Endothelial cell of umbilical vein (primary cell): ENCODE data around the gene ZNF831. TPM values are rescaled to one million over a fixed set of nuclear protein-coding genes. Genes with fewer than 3 reads are reported as not detected.

Experiments
- BruUV-seq: library from RNA; stranded (reverse); fragments of 400-500 nt; replicated peaks from 2 replicates; lab custom pipeline; 2021; lab: Mats Ljungman, UMichigan
- CTCF ChIA-PET: fragments of 300-600, 350-600 bp; sonication (Branson Sonifier 250); formaldehyde crosslinking; loops from one replicate; lab custom pipeline; 2021; ENCODE audit warnings: antibody characterized with exemption, inconsistent platforms; lab: Charles Lee
- POLR2A ChIA-PET: fragments of 300-600, 350-600 bp; sonication (Branson Sonifier 250); formaldehyde crosslinking; loops from one replicate; lab custom pipeline; 2021; ENCODE audit warnings: antibody characterized with exemption, inconsistent platforms; lab: Charles Lee
- DNase-seq: peaks from one replicate; pipeline ENCODE4 v3.0.0-alpha.2; 2011; ENCODE audit warnings: low read depth, low spot score
- FAIRE-seq: peaks from 2 replicates; lab custom pipeline; 2011; peaks lifted over from hg19 to GRCh38; lab: Jason Lieb, UNC
- H2AFZ ChIP-seq: 2 replicates; pipeline ENCODE4 v1.6.0; 2012; ENCODE audit warnings: low read depth, low read length, control low read depth, inconsistent platforms
- H3K27ac ChIP-seq: 2 replicates; pipeline ENCODE4 v1.5.1; 2011; ENCODE audit warnings: low read depth, mild to moderate bottlenecking, control low read depth, low read length, moderate library complexity; ENCODE audit not compliant: insufficient read depth
- H3K27me3 ChIP-seq, 2 experiments: 2 replicates each; pipeline versions ENCODE4 v1.6.0 to v1.6.1; 2011; ENCODE audit warnings: low read length in 2 of 2, mixed read lengths in 1 of 2; ENCODE audit not compliant: control insufficient read depth in 2 of 2, insufficient read depth in 2 of 2
- H3K36me3 ChIP-seq, 2 experiments: 2 replicates in 1 of 2; 3 replicates in 1 of 2; pipeline ENCODE4 v1.5.1; 2011; ENCODE audit warnings: low read length in 2 of 2, mild to moderate bottlenecking in 1 of 2, moderate library complexity in 1 of 2; ENCODE audit not compliant: control insufficient read depth in 2 of 2, insufficient read depth in 2 of 2; ENCODE audit errors: extremely low read depth in 1 of 2
- H3K4me1 ChIP-seq: 3 replicates; pipeline ENCODE4 v1.5.1; 2011; ENCODE audit warnings: mild to moderate bottlenecking, low read length; ENCODE audit not compliant: control insufficient read depth, insufficient read depth; ENCODE audit errors: extremely low read depth
- H3K4me2 ChIP-seq: 2 replicates; pipeline ENCODE4 v1.6.1; 2011; ENCODE audit warnings: low read length, control low read depth, mixed read lengths; ENCODE audit not compliant: insufficient read depth
- H3K4me3 ChIP-seq, 3 experiments: fragments of 200-600 bp in 1 of 3; sonication (generic), shearing (Covaris generic) in 1 of 3; replicated peaks in 1 of 3; 2 replicates each; pipeline ENCODE4 v1.5.1; 2011 to 2016; ENCODE audit warnings: control low read depth in 3 of 3, low read length in 3 of 3, mild to moderate bottlenecking in 2 of 3, inconsistent platforms in 1 of 3, low read depth in 1 of 3, moderate library complexity in 1 of 3; ENCODE audit not compliant: insufficient read depth in 1 of 3
- H3K79me2 ChIP-seq: 2 replicates; pipeline ENCODE4 v1.6.0; 2012; ENCODE audit warnings: low read length, inconsistent platforms; ENCODE audit not compliant: control insufficient read depth, insufficient read depth
- H3K9ac ChIP-seq: replicated peaks from 2 replicates; pipeline ENCODE3; 2011; ENCODE audit warnings: low read length, control low read depth; ENCODE audit not compliant: insufficient read depth; ENCODE audit errors: extremely low read depth
- H3K9me1 ChIP-seq: replicated peaks from 3 replicates; pipeline ENCODE4 v1.6.0; 2011; ENCODE audit warnings: mild to moderate bottlenecking, low read length; ENCODE audit not compliant: control insufficient read depth, insufficient read depth; ENCODE audit errors: extremely low read depth
- H3K9me3 ChIP-seq: replicated peaks from 2 replicates; pipeline ENCODE4 v1.5.1; 2012; ENCODE audit warnings: low read length, inconsistent platforms; ENCODE audit not compliant: control insufficient read depth, insufficient read depth
- H4K20me1 ChIP-seq: replicated peaks from 2 replicates; pipeline ENCODE3; 2011; ENCODE audit warnings: mild to moderate bottlenecking, low read length; ENCODE audit not compliant: control insufficient read depth, insufficient read depth; ENCODE audit errors: extremely low read depth
- CTCF ChIP-seq, 2 donors: IDR thresholded peaks; 1 replicate in 1 of 2; 2 replicates in 1 of 2; pipeline ENCODE4 v1.5.1; 2011; ENCODE audit warnings: low read length in 2 of 2, mild to moderate bottlenecking in 2 of 2, moderate library complexity in 2 of 2, control low read depth in 1 of 2, inconsistent platforms in 1 of 2, low read depth in 1 of 2; ENCODE audit not compliant: insufficient read depth in 1 of 2; ENCODE audit errors: extremely low read depth in 1 of 2
- EZH2 ChIP-seq: IDR thresholded peaks from 2 replicates; pipeline ENCODE4 v1.6.1; 2012; ENCODE audit warnings: borderline replicate concordance, low read depth, mild to moderate bottlenecking, moderate library complexity, low read length, inconsistent platforms; ENCODE audit not compliant: severe bottlenecking
- FOS ChIP-seq: IDR thresholded peaks from 2 replicates; pipeline ENCODE4 v1.6.1; 2011; ENCODE audit warnings: mild to moderate bottlenecking, low read length, moderate library complexity, borderline replicate concordance; ENCODE audit not compliant: insufficient read depth
- GATA2 ChIP-seq: IDR thresholded peaks from 2 replicates; pipeline ENCODE4 v1.7.0; 2011; ENCODE audit warnings: low read depth, mild to moderate bottlenecking, moderate library complexity, mixed read lengths, low read length; ENCODE audit not compliant: insufficient read length, insufficient read depth
- JUN ChIP-seq: IDR thresholded peaks from 2 replicates; pipeline ENCODE4 v1.6.1; 2011; ENCODE audit warnings: borderline replicate concordance, low read depth; ENCODE audit not compliant: insufficient read length, insufficient read depth
- MAX ChIP-seq: IDR thresholded peaks from 2 replicates; pipeline ENCODE4 v1.6.1; 2011; ENCODE audit not compliant: insufficient read depth, insufficient read length
- MYC ChIP-seq: IDR thresholded peaks from one replicate; pipeline ENCODE4 v1.6.1; 2011; ENCODE audit warnings: mild to moderate bottlenecking, low read depth, low read length
- POLR2A ChIP-seq: IDR thresholded peaks from 2 replicates; pipeline ENCODE4 v1.6.1; 2012; ENCODE audit warnings: low read depth, mild to moderate bottlenecking, control low read depth, low read length
- POLR2AphosphoS5 ChIP-seq: IDR thresholded peaks from 2 replicates; pipeline ENCODE4 v1.6.1; 2012; ENCODE audit warnings: low read depth, mild to moderate bottlenecking, control low read depth, low read length, moderate library complexity; ENCODE audit not compliant: insufficient read depth
- dilution Hi-C: fragments of 300-500 bp; cut with MboI; formaldehyde crosslinking; loops from one replicate; pipeline ENCODE4 v1.15.0; 2019; ENCODE audit warnings: low sequenced_read_pairs; ENCODE audit not compliant: extremely low pct_ligation_motif_present
- intact Hi-C: fragments of 100-400 bp; cut with micrococcal nuclease; formaldehyde crosslinking; loops from one replicate; pipeline ENCODE4 v1.10.0; 2022
- polyA plus RNA-seq, 4 experiments: library from polyadenylated mRNA; depleted of rRNA in 3 of 4; stranded (reverse) in 3 of 4; unstranded in 1 of 4; fragments of >200 nt; gene quantifications; 2 replicates each; pipeline versions ENCODE4 v1.2.1 to v1.2.3, GENCODE V29; 2011 to 2012; ENCODE audit warnings: missing spikeins in 1 of 4
- total RNA-seq: library from RNA; stranded (reverse); gene quantifications from 2 replicates; pipeline ENCODE4 v1.2.3, GENCODE V29; 2021

The ZNF831 gene
- total and polyA plus RNA-seq, 2 donors (not counting 3 experiments of a cell fraction or from before 2014, with no cell fraction given) = not detected

- FAIRE-seq = no peak
- CTCF ChIA-PET = no interaction called here
These were observed 142.5 kb downstream of the ZNF831 start for GRCh38 chr20:59305908-59306655.

More at GRCh38 chr20:59305908-59306655, 142.5 kb downstream of the ZNF831 start:
- no peaks in the 10 kb centered on the region for H4K20me1 ChIP-seq
- intact Hi-C loops (no loop called here), dilution Hi-C loops (no loop called here)
- no peak overlapping the region for H3K4me3 ChIP-seq
- BruUV-seq = no TSS peak
- no peaks in the 10 kb centered on the region for H3K9me3 ChIP-seq
- H3K79me2 ChIP-seq = no peaks in the 10 kb centered on the region
- no peaks in the 10 kb centered on the region for H3K27me3 ChIP-seq
- H3K9ac ChIP-seq = no peak overlapping the region
- no peaks in the 10 kb centered on the region for H3K4me1 ChIP-seq
- H3K36me3 ChIP-seq = no peaks in the 10 kb centered on the region
- no peak for DNase-seq
- POLR2A ChIA-PET = no interaction called here
- no peak overlapping the region for H2AFZ ChIP-seq
- H3K27ac ChIP-seq = no peak overlapping the region
- no peak for TF ChIP-seq MAX
- no peak for TF ChIP-seq CTCF (IDR thresholded peaks at IDR 0.05; ENCODE audit: extremely low read depth in 1 of 2, insufficient read depth in 1 of 2, low read depth in 1 of 2, low read length in 2 of 2)
- TF ChIP-seq POLR2A = no peak
- no peak for TF ChIP-seq MYC
- no peak for TF ChIP-seq FOS
- TF ChIP-seq EZH2 = no peak
- no peak for TF ChIP-seq GATA2
- no peak for TF ChIP-seq JUN
- no peak for TF ChIP-seq POLR2AphosphoS5
- H3K4me2 ChIP-seq = no peak overlapping the region
- H3K9me1 ChIP-seq = no peaks in the 10 kb centered on the region
